ENCODE measurements around the gene UQCR10. TPM values are rescaled to one million over a fixed set of nuclear protein-coding genes. Genes with fewer than 3 reads are reported as not detected.
"Not testable (repeated sequence)": the region's sequence is repeated elsewhere in the genome, so short reads cannot be mapped to it uniquely, and the experiment has no call there.

Gene UQCR10
- total and polyA plus RNA-seq, 9 donors: 24.2 to 93.1 (median 56.4) TPM

DNA sequence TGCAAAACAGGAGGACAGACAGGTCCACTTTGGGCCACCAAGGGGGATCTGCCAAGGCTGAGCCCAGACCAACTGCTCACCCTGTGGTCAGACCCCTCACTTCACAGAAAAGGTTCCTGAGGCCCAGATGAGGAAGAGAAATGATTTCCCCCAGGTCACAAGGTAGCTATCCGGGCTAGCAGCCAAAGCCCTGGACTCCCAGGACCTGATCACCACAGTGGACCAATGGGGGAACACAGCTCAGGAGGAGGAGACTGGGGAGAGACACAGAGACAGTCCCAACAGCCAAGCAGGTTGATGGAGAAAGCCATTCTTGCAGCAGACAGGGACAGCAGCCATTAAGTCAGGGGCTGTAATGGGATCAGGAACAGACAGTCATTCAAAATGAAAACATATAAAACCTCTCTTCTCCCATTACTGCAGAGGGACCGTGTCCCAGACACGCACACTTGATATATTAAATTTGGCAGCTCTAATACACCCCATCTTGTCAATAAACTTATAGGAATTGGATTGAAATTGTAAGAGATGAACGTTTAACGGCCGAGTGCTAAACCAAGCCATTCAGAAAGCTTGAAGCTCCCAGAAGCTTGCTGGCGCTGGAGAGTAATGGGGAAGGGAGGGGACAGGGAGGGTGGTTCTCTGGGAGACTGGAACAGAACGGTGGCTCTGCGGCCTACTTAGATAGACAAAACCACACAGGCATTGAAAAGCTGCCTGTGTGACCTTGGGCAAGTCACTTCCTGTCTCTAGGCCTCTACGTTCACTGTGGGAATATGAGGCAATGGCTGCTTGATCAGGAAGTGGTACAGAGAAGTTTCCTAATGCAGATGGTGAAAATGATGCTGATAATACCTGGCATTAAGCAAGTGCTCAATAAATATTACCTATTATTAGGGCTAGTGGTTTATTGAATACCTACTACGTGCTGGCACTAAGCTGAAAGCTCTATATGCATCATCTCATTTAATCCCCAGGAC is 16.3 kb upstream of the UQCR10 start:
- intact Hi-C loops (cut with DNase I): loop anchor here in 1 of 4 donors (10.0 kb wide), 1 partner anchor 234 kb away; no protein-coding TSS in a partner anchor
- H3K36me3 ChIP-seq: no peaks in the 10 kb centered on the region
- H3K27me3 ChIP-seq: no peaks in the 10 kb centered on the region
- H3K4me3 ChIP-seq: no peak overlapping the region
- H3K4me1 ChIP-seq (ENCODE audit: insufficient read depth): no peaks in the 10 kb centered on the region
- no peak for DNase-seq
- H3K9me3 ChIP-seq: no peaks in the 10 kb centered on the region
- H3K27ac ChIP-seq: no peak overlapping the region
- TF ChIP-seq POLR2A (IDR thresholded peaks at IDR 0.05) (no peak), EP300 (IDR thresholded peaks at IDR 0.05) (no peak)
- TF ChIP-seq, protein P1, sequence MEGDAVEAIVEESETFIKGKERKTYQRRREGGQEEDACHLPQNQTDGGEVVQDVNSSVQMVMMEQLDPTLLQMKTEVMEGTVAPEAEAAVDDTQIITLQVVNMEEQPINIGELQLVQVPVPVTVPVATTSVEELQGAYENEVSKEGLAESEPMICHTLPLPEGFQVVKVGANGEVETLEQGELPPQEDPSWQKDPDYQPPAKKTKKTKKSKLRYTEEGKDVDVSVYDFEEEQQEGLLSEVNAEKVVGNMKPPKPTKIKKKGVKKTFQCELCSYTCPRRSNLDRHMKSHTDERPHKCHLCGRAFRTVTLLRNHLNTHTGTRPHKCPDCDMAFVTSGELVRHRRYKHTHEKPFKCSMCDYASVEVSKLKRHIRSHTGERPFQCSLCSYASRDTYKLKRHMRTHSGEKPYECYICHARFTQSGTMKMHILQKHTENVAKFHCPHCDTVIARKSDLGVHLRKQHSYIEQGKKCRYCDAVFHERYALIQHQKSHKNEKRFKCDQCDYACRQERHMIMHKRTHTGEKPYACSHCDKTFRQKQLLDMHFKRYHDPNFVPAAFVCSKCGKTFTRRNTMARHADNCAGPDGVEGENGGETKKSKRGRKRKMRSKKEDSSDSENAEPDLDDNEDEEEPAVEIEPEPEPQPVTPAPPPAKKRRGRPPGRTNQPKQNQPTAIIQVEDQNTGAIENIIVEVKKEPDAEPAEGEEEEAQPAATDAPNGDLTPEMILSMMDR (IDR thresholded peaks at IDR 0.05): no peak
- 75 to 81% (median 79%) methylated on average over 11 of the region's 11 CpGs for WGBS, 3 donors

DNA sequence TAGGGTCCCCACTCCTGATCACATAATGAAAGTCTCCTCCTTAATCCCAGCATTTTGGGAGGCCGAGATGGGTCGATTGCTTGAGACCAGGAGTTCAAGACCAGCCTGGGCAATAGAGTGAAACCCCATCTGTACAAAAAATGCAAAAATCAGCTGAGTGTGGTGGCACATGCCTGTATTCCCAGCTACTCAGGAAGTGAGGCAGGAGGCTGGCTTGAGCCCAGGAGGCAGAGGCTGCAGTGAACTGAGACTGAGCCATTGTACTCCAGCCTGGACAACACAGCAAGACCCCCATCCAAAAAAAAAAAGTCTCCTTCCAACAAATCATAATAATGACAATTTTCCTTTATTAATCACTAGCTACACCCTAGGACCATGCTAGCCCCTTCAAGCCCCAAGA is 15.5 kb upstream of the UQCR10 start:
- Histone ChIP-seq H3K9me3 (no peaks in the 10 kb centered on the region), H3K27ac (no peak overlapping the region), H3K36me3 (no peaks in the 10 kb centered on the region), H3K4me1 (ENCODE audit: insufficient read depth) (no peaks in the 10 kb centered on the region), H3K4me3 (no peak overlapping the region), H3K27me3 (no peaks in the 10 kb centered on the region)
- WGBS, 3 donors: 92 to 94% (median 93%) methylated on average over 2 of the region's 2 CpGs
- TF ChIP-seq EP300 (IDR thresholded peaks at IDR 0.05) (no peak), POLR2A (IDR thresholded peaks at IDR 0.05) (no peak)
- TF ChIP-seq, protein P1 (IDR thresholded peaks at IDR 0.05): no peak
- intact Hi-C loops (cut with DNase I): loop anchor here in 1 of 4 donors (10.0 kb wide), 1 partner anchor 233 kb away; no protein-coding TSS in a partner anchor
- DNase-seq: no peak

DNA sequence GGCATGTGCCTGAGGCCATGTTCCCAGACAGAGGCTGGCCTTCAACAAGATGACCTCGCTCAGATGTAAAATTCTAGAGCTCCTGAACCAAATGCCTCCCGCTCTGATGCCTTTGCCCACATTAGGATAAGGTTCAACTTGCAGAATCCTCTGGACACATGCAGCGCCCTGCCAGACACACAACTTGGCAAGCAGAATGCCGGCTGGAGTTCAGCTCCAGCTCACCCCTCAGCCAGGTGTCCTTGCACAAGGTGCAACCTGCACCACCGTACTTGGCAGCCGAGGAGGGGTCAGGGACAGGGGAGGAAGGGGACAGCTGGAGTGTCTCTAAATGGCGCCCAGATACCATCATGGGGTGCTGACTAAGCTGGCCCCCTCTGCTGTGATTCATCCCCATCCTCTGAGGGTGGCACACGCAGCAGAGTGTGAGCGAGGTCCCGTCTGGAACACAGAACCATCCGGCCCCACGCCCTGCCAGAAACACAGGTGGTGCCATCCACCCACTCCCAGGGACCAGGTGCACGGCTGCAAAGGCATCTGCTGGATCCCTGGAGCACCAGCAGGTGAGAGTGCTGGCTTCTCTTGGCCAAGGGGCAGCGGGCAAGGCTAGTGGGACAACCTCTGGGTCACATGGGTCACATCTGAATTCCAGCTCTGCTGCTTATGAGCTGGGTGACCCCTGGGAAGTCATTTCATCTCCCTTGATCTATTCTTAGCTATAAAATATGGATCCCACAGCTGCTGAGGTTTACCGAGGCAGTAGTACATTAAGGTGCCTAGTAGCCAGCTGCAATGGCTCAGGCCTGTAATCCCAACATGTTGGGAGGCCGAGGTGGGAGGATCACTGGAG is 13.1 kb upstream of the UQCR10 start:
- WGBS, 3 donors: 78 to 84% (median 81%) methylated on average over 15 to 16 of the region's 16 CpGs
- DNase-seq: no peak
- Histone ChIP-seq H3K9me3 (no peaks in the 10 kb centered on the region), H3K36me3 (no peaks in the 10 kb centered on the region), H3K4me1 (ENCODE audit: insufficient read depth) (no peaks in the 10 kb centered on the region), H3K27ac (no peak overlapping the region), H3K27me3 (no peaks in the 10 kb centered on the region), H3K4me3 (no peak overlapping the region)
- intact Hi-C loops (cut with DNase I): loop anchor here in 1 of 4 donors (10.0 kb wide), 1 partner anchor 231 kb away; no protein-coding TSS in a partner anchor
- TF ChIP-seq EP300 (IDR thresholded peaks at IDR 0.05): no peak
- TF ChIP-seq, protein P1 (IDR thresholded peaks at IDR 0.05): no peak
- no peak for TF ChIP-seq POLR2A (IDR thresholded peaks at IDR 0.05)

DNA sequence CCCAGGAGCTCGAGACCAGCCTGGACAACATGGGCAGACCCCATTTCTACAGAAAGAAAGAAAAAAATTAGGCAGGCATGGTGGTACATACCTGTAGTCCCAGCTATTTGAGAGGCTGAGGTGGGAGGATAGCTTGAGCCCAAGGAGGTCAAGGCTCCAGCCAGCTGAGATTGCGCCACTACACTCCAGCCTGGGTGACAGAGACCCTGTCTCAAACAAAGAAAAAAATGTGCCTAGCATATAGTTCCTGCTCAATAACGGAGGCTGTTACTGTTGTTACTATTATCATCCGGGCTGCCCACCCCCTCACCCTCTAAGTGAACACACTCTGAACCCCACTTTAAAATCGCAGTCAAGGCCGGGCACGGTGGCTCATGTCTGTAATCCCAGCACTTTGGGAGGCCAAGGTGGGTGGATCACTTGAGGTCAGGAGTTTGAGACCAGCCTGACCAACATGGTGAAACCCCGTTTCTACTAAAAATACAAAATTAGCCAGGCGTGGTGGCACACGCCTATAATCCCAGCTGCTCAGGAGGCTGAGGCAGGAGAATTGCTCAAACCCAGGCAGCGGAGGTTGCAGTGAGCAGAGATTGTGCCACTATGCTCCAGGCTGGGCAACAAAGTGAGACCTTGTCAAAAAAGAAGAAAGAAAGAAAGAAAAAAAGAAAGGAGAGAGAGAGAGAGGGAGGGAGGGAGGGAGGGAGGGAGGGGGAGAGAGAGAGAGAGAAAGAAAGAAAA is 12.3 kb upstream of the UQCR10 start:
- not testable (repeated sequence) for H3K9me3 ChIP-seq; H3K27me3 ChIP-seq; H3K36me3 ChIP-seq; DNase-seq; H3K27ac ChIP-seq; H3K4me3 ChIP-seq; H3K4me1 ChIP-seq (ENCODE audit: insufficient read depth)
- intact Hi-C loops (cut with DNase I): loop anchor here in 1 of 4 donors (10.0 kb wide), 1 partner anchor 230 kb away; no protein-coding TSS in a partner anchor
- WGBS, 3 donors: 82 to 92% (median 86%) methylated on average over 11 of the region's 11 CpGs
